T follicular helper cell (primary cell): ENCODE measurements around the gene ANO9.

ENCODE experiments used
- DNase-seq: peaks from one replicate; pipeline ENCODE4 v3.0.0-alpha.2; 2020; ENCODE audit warnings: low read depth

ANO9 gene

DNA sequence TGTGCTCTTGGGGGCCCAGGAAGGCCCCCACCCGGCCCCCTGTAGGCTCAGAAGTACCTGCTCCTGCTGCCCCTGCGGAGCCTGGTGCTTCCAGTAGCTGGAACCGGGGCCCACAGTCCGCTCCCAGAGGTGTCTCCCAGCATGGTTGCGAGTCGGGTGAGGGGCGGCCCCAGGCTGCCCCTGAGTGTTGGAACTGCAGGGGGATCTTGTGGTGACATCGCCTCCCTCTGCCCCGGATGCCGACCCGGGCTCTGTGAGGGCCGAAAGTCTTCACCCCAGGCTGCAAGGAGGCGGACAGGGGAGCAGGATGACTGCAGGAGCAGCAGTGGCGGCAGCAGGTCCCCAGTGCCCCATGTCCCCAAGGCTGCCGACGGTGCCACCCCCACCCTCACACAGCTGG lies 57.3 kb downstream of the ANO9 start:
- DNase-seq, result no peak

DNA sequence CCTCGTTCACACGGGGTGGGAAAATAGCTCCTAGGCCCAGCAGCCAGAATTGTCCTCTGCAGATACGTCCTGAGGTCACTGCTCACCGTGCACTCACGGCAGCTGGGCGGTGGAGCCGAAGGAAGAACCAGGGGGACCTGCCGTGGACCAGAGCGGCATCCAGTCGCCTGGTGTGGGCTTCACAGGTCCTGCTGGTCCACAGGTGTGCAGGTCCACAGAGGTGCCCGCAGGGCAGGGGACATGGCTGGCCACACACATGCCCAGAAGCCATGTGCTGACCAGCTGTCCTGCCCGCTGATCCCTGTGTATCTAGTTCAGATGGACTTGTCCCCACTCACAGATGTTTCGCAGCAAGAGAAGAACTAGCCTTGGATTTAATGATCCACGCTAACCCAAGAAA lies 58.4 kb downstream of the ANO9 start:
- DNase-seq, result no peak

DNA sequence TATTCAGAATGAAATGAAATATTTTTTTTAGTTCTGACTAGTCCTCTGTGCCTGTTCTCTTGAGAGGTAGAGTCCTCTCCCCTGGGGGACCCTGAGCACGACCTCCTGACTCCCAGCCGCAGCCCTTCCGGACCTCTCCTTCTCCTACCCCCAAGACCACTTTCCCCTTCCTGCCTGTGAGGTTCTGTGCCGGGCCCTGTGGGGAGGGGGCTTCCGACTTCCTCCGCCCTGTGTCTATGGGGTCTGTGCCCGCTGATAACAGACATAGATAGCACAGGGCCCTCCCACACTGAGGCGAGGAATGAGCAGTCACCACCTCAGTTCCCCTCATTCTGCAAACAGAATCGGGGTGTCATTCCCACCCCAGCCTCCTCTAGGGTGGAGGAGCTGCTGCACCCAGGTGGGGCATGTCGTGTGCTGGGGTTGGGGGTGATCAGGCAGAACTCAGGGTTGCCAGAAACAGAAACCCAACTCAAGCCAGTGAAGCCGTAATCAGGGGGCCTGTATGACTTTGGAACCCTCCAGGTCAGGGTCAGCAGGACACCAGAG lies 59.7 kb downstream of the ANO9 start:
- DNase-seq, result no peak

DNA sequence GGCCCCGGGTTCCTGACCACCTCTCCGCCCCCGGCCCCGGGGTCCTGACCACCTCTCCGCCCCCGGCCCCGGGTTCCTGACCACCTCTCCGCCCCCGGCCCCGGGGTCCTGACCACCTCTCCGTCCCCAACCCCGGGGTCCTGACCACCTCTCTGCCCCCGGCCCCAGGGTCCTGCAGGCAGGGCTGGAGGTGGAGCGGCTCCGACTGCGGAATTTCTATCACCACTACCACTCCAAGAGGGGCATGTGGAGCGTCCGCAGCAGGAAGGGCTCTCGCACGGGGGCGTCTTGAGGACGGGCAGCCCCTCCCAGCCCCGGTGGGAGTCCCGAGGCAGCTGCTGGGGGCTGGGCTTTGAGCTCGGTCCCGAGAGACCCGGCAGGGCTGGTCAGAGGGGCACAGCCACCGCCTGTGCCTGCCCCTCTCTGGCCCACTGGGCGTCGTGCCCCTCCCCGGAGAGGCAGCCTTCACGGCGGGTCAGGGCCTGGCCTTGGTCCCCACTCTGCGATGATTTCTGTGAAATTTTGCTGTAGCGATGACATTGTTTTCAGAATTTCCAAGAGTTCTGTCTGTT lies 60.2 kb downstream of the ANO9 start:
- no peak for DNase-seq

DNA sequence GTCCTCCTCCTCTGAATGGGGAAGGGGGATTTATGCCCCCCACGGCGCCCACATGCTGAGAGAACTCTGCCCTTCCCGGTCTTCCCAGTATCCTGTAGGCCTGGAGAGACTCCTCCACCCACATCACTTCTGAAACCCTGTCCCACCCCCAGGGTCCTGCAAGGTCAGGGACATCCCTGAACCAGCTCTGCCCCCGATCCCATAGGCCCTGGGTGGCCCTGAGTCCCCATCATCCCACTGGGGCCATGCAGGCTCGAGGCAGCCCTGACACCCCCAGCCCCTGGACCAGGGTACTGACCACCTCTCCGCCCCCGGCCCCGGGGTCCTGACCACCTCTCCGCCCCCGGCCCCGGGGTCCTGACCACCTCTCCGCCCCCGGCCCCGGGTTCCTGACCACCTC lies 60.8 kb downstream of the ANO9 start:
- no peak for DNase-seq

DNA sequence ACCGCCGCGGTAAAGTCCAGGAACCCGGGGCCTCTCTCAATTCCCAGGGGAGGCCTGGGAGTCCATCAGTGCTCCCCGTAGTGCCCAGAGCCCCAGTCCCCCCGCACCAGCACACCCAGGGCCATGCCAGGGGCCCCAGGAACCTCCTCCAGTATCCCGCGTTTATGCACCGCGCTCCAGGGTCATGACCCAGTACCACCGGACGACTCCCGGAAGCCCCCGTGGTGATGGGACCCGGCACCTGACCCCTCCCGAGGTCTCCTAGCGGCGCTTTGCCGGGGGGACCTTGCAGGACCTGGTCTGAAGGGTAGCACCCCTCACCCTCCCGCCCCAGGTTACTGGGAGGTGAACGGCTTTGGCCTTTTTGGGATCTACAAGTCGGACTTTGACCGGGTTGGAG lies 61.3 kb downstream of the ANO9 start:
- DNase-seq, result no peak

DNA sequence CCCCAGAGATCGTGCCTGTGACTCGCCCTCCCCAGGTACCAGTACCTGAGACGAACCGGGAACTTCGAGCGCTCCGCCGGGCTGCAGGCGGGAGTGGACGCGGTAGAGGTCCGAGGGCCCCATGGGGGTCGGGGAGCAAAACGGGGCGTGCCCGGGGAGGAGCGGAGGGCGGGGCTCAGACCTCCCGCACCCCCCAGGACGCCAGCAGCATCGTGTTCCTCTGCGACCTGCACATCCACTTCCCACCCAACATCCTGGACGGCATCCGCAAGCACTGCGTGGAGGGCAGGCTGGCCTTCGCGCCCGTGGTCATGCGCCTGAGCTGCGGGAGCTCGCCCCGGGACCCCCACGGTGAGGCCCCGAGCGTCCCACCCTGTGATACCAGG lies 61.7 kb downstream of the ANO9 start:
- no peak for DNase-seq

DNA sequence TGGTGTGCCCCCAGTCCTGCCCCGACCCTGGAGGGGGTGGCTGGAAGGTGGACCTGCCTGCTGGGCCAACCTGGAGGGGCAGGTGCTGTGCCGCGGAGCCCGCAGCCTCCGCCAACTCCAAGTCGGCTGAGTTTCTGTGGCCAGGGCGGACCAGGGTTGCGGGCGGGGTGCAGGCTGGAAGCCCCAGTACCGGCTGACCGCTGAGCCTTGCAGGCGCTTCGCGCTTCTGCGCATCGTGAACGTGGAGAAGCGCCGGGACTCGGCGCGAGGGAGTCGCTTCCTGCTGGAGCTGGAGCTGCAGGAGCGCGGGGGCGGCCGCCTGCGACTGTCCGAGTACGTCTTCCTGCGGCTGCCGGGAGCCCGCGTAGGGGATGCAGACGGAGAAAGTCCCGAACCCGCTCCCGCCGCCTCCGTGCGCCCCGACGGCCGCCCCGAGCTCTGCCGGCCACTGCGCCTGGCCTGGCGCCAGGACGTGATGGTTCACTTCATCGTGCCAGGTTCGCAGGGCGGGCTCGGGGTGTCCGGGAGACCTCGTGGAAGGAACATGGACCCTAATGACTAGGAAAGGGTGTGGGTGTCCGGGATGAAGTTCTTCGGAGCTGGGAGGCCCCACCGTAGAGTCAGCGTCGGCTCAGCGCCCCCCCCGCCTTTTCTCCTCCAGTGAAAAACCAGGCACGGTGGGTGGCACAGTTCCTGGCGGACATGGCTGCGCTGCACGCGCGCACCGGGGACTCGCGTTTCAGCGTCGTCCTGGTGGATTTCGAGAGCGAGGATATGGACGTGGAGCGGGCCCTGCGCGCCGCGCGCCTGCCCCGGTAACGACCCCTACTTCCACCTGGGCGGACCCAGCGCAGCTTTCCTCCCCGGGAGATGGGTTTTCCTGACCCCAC lies 62.4 kb downstream of the ANO9 start:
- no peak for DNase-seq

DNA sequence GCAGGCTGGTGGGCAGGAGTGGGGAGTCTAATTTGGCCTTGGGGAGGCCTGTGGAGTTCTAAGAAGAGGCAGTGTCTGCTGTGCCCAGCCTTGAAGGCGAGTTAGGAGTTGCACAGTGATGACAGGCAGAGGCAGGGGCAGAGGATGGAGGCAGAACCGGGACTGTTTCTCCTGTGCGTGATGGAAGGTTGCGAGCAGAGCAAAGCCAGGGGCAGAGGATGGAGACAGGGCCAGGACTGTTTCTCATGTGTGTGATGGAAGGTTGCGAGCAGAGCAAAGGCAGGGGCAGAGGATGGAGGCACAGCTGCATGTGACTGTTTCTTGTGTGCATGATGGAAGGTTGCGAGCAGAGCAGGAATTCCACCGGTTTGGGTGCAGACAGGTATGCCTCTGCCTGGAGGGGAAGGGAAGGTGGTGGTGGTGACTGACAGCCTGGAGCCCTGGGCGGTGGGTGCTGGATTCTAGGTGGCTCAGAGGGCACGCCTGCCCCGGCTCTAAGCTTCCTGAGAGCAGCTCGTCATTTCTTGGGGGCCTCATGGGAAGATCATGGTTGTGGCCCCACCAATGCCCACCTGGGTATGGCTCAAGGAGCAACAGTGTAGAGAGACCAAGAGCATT lies 63.8 kb downstream of the ANO9 start:
- no peak for DNase-seq

DNA sequence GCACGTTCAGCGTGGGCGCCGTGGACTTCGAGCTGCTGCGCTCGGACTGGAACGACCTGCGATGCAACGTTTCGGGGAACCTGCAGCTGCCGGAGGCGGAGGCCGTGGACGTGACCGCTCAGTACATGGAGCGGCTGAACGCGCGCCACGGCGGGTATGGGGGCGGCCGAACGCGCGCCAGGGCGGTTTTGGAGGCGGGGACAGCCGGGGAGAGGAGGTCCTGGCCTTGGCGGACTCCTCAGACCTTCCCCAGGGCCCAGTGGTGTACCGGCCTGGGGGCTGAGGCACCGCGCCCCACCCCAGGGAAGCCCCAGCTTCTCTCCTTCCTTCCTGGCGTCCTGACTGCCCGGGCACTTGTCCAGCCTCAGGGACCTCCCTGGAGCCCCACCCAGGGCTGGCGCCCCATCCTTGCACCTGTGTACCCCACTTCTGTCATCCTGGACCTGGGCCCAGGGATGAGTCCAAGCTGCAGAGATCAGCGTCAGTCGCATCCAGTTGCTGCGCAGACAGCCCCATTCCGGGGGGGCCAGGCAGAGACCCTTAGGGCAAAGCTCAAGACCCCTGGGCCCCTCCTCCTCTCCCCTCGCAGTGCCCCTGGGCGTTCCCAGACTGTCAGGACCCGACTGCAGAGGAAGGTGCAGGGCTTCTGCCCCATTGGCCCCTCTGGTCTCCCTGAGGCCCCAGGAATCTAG lies 64.5 kb downstream of the ANO9 start:
- no peak for DNase-seq

DNA sequence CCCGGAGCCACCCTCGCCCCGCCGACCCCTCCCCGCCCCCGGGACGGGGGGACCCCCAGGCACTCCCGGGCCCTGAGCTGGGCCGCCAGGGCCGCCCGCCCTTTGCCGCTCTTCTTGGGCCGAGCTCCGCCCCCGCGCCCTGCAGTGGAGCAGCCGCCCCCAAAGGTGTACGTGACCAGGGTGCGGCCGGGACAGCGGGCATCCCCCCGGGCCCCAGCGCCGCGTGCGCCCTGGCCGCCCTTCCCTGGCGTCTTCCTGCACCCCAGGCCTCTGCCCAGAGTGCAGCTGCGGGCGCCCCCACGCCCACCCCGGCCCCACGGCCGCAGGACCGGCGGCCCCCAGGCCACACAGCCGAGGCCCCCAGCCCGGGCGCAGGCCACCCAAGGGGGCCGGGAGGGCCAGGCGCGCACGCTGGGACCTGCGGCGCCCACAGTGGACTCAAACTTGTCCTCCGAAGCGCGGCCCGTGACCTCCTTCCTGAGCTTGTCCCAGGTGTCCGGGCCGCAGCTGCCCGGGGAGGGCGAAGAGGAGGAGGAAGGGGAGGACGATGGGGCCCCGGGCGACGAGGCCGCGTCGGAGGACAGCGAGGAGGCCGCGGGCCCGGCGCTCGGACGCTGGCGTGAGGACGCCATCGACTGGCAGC lies 65.2 kb downstream of the ANO9 start:
- DNase-seq, result no peak

DNA sequence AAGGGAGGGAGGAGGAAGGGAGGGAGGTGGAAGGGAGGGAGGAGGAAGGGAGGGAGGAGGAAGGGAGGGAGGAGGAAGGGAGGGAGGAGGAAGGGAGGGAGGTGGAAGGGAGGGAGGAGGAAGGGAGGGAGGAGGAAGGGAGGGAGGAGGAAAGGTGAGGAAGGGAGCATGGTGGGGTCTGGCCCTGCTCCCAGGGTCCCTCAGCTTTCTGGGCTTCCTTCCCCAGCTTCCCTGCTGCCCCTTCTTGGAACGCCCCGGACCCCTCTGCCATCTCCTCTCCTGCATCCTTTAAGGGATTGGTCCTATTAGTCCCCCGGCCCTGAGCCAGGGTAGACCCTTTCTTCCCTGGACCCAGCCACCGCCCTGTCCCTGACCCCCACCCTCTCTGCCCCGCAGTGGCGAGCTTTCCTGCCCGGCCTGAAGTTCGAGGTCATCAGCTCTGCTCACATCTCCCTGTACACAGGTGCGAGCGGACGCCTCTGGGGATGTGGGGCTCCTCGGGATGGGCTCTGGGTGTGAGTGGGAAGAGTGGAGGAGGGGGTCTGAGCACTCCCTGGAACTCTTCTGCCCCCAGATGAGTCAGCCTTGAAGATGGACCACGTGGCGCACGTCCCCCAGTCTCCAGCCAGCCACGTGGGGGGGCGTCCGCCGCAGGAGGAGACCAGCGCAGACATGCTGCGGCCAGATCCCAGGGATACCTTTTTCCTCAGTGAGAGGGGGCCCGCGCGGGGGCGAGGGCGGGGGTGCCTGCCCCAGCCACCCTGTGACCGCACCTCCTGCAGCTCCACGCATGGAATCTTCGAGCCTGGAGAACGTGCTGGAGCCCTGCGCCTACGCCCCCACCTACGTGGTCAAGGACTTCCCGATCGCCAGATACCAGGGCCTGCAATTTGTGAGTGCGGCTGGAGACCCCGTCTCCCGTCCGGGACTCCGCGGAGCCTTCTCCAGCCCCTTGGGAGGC lies 66.5 kb downstream of the ANO9 start:
- no peak for DNase-seq

DNA sequence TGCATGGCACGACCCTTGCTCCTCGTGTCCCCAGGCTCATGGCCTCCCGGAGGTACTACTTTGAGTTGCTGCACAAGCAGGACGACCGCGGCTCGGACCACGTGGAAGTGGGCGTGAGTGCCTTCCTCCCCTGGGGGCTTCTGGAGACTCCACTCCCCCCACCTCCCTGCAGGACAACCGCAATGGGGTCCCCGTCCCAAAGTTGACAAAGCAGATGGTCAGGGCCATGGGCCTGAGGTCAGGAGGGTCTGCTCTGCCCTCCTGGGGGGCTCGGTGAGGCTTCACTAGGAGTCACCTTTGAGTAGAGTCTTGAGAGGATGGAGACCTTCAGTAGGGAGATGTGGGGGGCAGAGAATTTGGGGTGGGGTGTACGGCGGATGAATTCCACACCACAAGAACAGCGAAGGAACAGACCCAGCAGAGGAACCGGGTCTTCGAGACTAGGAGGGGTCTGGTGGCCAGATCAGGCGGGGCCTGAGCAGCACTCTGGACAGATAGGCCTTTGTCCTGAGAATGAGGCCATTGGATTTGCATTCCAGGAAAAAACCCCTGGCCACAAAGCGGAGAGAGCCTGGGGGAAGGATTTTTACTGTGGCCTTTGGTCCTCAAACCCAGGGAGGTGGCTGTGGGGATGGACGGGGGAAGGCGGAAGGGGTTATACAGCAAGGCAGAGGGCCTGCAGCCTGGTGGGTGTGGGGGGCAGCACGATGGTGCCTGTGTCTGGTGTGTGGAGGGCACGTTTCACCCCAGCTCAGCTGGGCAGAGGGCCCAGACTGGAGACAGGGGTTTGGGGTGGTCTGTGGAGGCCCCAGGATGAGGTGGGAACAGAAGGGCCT lies 67.9 kb downstream of the ANO9 start:
- no peak for DNase-seq

DNA sequence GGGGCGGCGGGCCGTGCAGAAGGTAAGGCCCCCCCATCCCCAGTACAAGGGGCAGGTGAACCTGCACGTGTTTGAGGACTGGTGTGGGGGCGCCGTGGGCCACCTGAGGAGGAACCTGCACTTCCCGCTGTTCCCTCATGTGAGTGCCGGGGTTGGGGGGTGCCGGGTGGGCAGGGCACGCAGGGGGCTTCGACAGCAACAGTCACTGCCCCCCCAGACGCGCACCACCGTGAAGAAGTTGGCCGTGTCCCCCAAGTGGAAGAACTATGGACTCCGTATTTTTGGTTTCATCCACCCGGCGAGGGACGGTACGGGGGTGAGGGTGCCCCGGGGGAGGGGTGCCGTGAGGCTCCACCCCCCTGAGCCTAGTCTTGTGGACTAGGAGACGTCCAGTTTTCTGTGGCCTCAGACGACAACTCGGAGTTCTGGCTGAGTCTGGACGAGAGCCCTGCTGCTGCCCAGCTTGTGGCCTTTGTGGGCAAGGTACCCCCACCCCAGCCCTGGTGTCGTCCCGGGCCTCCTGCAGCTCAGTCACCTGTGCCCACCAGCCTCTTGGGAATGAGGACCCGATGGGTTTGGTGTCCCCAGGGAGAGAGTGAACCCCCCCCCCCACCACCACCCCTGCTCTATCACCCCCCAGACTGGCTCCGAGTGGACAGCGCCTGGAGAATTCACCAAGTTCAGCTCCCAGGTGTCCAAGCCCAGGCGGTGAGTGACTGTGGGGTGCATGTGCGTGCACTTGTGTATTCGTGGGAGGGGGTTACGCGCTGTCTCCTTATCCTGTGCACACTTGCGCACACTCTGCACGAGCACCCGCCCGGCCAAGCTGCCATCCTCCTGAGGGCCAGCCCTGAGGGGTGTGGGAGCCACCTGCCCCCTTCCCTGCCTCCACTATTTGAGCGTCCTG lies 68.7 kb downstream of the ANO9 start:
- DNase-seq, result no peak

DNA sequence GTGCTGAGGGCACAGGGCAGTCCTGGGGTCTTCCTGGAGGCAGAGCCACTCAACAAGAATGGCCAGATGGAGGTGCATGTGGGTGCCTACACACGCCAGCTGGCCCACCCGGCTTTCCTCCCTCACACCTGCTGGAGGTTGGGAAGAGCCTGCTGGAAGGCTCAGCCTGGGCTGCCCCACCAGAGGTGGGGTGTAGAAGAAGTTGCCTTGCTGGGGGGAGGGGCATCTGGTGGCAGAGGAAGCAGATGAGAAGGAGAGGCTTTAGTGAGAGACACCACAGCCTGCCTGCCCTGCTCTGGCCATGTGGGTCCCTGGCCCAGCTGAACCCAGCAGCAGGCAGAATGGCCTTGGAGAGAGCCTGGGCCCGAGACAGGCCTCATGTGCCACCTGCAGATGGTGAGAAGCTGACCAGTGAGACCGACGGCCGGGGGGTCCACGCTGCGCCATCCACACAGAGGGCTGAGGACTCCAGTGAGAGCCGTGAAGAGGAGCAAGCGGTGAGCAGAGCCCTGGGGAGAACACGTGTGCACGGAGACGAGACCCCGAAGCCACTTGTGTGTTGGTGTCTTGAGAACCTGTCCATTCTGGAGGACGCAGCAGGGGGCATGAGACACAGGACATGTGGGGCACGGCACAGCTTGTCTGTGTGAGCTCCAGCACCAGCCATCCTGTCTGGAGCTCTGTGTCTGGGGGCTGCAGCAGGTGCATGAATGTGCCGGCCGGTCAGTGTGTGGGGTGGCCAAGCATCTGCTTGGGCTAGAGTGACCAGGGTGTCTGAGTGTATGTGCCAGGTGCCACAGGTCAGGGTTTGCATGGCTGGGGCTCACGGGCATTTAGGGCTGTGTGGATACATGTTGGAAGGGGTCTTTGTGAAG lies 69.9 kb downstream of the ANO9 start:
- no peak for DNase-seq

DNA sequence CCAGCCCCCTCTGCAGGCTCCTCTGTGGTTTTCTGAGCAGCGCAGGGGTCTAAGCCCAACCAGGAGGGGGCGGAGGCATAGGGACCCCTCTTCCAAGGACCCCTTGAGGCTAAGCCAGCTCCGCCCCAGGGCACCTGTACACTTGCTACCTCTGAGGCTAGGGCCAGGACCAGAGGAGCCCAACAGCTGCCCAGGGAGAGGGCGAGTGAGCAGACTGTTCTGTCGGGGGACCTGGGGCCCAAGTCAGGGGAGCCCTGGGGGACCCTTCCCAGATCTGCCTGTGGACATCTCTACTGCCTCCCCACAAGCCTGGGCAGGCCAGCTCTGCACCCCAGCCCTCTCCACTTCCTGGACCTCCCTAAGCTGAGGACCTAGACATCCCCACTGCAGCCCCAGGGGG lies 70.8 kb downstream of the ANO9 start:
- no peak for DNase-seq

DNA sequence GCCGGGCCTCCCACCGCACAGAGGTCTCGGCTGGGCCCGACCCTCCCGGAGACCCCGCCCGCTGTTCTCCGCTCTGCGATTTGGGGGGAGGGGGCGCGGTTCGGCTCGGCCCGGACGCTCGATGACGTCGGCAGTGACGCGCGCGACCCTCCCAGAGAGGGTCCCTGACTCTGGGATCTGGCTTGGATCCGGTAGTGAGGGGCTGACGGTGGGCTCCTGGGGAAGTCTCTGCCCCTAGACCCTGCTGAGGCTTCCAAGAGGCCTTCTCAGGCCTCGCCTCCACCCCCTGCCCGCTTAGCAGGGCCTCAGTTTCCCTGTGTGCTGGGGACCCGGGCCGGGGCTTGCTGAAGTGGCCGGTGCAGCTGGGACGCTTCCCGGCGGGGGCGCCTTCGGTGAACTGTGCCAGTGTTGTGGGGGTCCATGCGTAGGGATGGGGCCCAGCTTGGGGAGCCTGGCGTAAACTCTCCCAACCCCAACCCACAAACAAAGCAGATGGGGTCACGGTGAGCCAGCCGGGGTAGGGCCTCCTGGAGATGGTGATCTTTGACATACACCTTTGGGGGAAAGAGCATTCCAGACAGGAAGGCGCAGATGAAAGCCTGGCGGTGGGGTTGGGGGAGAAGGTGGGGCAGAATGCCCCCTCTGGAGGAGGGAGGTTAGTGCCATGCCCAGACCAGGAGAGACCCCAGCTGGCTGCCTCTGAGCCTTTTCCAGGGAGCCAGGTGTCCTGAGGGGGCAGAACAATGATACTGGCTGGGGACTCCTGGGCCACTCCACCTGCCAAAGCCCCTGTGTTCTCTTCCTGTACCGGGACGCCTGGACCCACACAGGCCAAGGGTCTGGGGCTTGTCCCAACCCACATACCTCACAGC lies 71.5 kb downstream of the ANO9 start:
- DNase-seq, result no peak
